K562 (cell line): ENCODE data around the gene COG4. TPM values are rescaled to one million over a fixed set of nuclear protein-coding genes. Genes with fewer than 3 reads are reported as not detected.

Source experiments
- PHB ChIP-seq: fragments of 250-450 bp; sonication (Bioruptor Pico); IDR thresholded peaks from 2 replicates; pipeline ENCODE4 v1.5.0; 2021
- ZNF316 ChIP-seq: fragments of 450-650 bp; IDR thresholded peaks from 2 replicates; pipeline ENCODE4 v1.6.1; 2016
- polyA plus RNA-seq, 8 experiments: library from polyadenylated mRNA; depleted of rRNA in 4 of 8; stranded (reverse) in 5 of 8; unstranded in 3 of 8; fragments of >200 nt; fragmentation: Nextera tagmentation in 2 of 8; fragmentation: Illumina TruSeq in 1 of 8; extraction: Ambion mirVana in 2 of 8; extraction: Trizol in 1 of 8; gene quantifications; 2 replicates each; pipeline versions ENCODE4 v1.2.1 to v1.2.3, GENCODE V29; 2011 to 2014; ENCODE audit warnings: inconsistent platforms in 1 of 8, missing spikeins in 1 of 8
- total RNA-seq, 7 experiments: library from RNA; depleted of rRNA in 6 of 7; stranded (reverse); fragments of >200 nt in 6 of 7; fragmentation: Illumina TruSeq in 2 of 7; extraction: Trizol in 2 of 7; gene quantifications; 2 replicates each; pipeline versions ENCODE4 v1.2.1 to v1.2.3, GENCODE V29; 2011 to 2021; ENCODE audit warnings: low replicate concordance in 1 of 7
- TF ChIP-seq, protein P1 (sequence below): fragments of 450-650 bp; IDR thresholded peaks from 2 replicates; pipeline ENCODE4 v1.6.1; 2017; ENCODE audit warnings: antibody characterized with exemption, mild to moderate bottlenecking
- TF ChIP-seq, protein P2 (sequence below): fragments of 450-650 bp; formaldehyde crosslinking; IDR thresholded peaks from 2 replicates; pipeline ENCODE4 v1.4.0; 2022; ENCODE audit warnings: mild to moderate bottlenecking, moderate library complexity

COG4 gene
- total and polyA plus RNA-seq, 9 of the 15 experiments (the other 6 are each of a cell fraction or from before 2014, with no cell fraction given): 13.7 to 73.9 (median 44.2) TPM

DNA sequence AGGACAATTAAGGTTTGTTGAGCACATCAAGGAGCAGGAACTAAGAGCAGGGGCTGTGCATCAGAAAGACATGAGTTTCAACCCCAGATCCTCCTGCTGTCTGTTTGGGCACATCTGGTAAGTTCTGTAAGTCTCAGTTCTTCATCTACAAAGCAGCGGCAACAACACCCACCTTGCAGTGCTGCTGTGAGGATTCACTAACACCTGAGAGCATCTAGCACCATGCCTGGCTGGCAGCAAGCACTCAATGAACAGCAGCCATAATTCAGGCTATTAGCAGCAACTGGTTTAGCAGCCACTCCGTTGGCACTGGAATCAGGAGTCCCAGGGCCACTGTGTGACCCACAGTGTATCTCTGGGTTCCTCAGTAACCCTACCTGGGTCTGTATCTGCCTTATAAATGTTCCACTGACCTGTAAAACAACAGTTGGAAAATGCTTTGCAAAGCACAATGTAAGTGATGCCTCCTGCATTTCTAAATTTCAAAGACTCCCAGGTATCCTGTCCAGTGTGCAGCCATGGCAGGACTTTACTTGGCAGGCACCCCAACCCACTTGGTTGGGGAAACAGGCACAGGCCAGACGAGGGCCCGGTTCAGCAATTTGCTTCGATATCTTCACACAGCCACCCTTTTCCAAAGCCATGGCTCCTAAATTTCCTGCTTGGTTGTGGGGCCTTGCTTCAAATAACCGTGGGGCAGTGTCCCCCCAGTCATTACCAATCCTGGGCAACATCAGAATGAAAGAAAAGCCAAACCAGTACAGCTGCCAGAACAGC is 88.7 kb downstream of the COG4 start (continued):
- TF ChIP-seq, protein P1, sequence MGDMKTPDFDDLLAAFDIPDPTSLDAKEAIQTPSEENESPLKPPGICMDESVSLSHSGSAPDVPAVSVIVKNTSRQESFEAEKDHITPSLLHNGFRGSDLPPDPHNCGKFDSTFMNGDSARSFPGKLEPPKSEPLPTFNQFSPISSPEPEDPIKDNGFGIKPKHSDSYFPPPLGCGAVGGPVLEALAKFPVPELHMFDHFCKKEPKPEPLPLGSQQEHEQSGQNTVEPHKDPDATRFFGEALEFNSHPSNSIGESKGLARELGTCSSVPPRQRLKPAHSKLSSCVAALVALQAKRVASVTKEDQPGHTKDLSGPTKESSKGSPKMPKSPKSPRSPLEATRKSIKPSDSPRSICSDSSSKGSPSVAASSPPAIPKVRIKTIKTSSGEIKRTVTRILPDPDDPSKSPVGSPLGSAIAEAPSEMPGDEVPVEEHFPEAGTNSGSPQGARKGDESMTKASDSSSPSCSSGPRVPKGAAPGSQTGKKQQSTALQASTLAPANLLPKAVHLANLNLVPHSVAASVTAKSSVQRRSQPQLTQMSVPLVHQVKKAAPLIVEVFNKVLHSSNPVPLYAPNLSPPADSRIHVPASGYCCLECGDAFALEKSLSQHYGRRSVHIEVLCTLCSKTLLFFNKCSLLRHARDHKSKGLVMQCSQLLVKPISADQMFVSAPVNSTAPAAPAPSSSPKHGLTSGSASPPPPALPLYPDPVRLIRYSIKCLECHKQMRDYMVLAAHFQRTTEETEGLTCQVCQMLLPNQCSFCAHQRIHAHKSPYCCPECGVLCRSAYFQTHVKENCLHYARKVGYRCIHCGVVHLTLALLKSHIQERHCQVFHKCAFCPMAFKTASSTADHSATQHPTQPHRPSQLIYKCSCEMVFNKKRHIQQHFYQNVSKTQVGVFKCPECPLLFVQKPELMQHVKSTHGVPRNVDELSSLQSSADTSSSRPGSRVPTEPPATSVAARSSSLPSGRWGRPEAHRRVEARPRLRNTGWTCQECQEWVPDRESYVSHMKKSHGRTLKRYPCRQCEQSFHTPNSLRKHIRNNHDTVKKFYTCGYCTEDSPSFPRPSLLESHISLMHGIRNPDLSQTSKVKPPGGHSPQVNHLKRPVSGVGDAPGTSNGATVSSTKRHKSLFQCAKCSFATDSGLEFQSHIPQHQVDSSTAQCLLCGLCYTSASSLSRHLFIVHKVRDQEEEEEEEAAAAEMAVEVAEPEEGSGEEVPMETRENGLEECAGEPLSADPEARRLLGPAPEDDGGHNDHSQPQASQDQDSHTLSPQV: 0 out of 2 replicates have a peak, but pooled peaks have one; percentile 56
- TF ChIP-seq PHB: no peak
- TF ChIP-seq, protein P2, sequence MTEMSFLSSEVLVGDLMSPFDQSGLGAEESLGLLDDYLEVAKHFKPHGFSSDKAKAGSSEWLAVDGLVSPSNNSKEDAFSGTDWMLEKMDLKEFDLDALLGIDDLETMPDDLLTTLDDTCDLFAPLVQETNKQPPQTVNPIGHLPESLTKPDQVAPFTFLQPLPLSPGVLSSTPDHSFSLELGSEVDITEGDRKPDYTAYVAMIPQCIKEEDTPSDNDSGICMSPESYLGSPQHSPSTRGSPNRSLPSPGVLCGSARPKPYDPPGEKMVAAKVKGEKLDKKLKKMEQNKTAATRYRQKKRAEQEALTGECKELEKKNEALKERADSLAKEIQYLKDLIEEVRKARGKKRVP (CRISPR knock-in tag): no peak
- peak; percentile 9; the same call in 1 of the 2 replicates for TF ChIP-seq ZNF316
- TF ChIP-seq, all 486 proteins: peak for 7
